Ascending aorta (tissue), 2 donors: ENCODE data around the gene MYH13. TPM values are rescaled to one million over a fixed set of nuclear protein-coding genes. Genes with fewer than 3 reads are reported as not detected.

Experiments used
- DNase-seq, 2 donors: peaks; one replicate each; pipeline ENCODE4 v3.0.0-alpha.2; 2019; ENCODE audit warnings: low spot score in 2 of 2
- H3K27ac ChIP-seq, 2 donors: fragments of 200-600 bp; sonication (generic); one replicate each; pipeline ENCODE4 v1.5.1; 2016 to 2017; ENCODE audit warnings: mild to moderate bottlenecking in 1 of 2
- H3K27me3 ChIP-seq: fragments of 200-600 bp; sonication (generic); one replicate; pipeline ENCODE4 v1.5.1; 2017
- H3K36me3 ChIP-seq, 2 donors: fragments of 200-600 bp; sonication (generic); one replicate each; pipeline ENCODE4 v1.5.1; 2016
- H3K4me1 ChIP-seq, 2 donors: fragments of 200-600 bp; sonication (generic); one replicate each; pipeline ENCODE4 v1.5.1; 2016 to 2017; ENCODE audit warnings: mild to moderate bottlenecking in 1 of 2
- H3K4me3 ChIP-seq, 2 donors: fragments of 200-600 bp; sonication (generic); one replicate each; pipeline ENCODE4 v1.5.1; 2016 to 2017; ENCODE audit warnings: mild to moderate bottlenecking in 1 of 2
- H3K9me3 ChIP-seq, 2 donors: fragments of 200-600 bp; sonication (generic); one replicate each; pipeline ENCODE4 v1.5.1; 2016
- CTCF ChIP-seq, 3 experiments: fragments of 200-600 bp in 2 of 3; fragments of 450-650 bp in 1 of 3; sonication (generic) in 2 of 3; IDR thresholded peaks; one replicate each; pipeline ENCODE4 v1.5.1; 2016 to 2019; ENCODE audit warnings: antibody characterized with exemption in 3 of 3, mild to moderate bottlenecking in 1 of 3, moderate library complexity in 1 of 3
- intact Hi-C: fragments of 100-400 bp; cut with DNase I; formaldehyde crosslinking; loops from one replicate; pipeline ENCODE4 v1.15.1; 2023
- total RNA-seq: library from RNA; depleted of rRNA; stranded (reverse); fragments of >200 nt; gene quantifications from one replicate; pipeline ENCODE4 v1.1.0, GENCODE V29; 2016

Gene MYH13
- total RNA-seq, 1 donor from 2014 or later: not detected

GRCh38 chr17:10313037-10313672 is 59.7 kb downstream of the MYH13 start:
- no peaks in the 10 kb centered on the region for H3K36me3 ChIP-seq
- H3K4me3 ChIP-seq: no peak overlapping the region
- no peak for TF ChIP-seq CTCF (IDR thresholded peaks at IDR 0.05)
- no peaks in the 10 kb centered on the region for H3K9me3 ChIP-seq
- no peak overlapping the region for H3K27ac ChIP-seq
- intact Hi-C loops: no loop called here
- H3K27me3 ChIP-seq: no peaks in the 10 kb centered on the region
- DNase-seq: no peak
- H3K4me1 ChIP-seq: no peaks in the 10 kb centered on the region

- Histone ChIP-seq H3K27me3 (no peaks in the 10 kb centered on the region), H3K4me3 (no peak overlapping the region), H3K9me3 (no peaks in the 10 kb centered on the region), H3K27ac (no peak overlapping the region), H3K4me1 (no peaks in the 10 kb centered on the region), H3K36me3 (no peaks in the 10 kb centered on the region)
- intact Hi-C loops: no loop called here
- no peak for TF ChIP-seq CTCF (IDR thresholded peaks at IDR 0.05)
- no peak for DNase-seq
These were observed 61.7 kb downstream of the MYH13 start for GRCh38 chr17:10311131-10311530.

DNA sequence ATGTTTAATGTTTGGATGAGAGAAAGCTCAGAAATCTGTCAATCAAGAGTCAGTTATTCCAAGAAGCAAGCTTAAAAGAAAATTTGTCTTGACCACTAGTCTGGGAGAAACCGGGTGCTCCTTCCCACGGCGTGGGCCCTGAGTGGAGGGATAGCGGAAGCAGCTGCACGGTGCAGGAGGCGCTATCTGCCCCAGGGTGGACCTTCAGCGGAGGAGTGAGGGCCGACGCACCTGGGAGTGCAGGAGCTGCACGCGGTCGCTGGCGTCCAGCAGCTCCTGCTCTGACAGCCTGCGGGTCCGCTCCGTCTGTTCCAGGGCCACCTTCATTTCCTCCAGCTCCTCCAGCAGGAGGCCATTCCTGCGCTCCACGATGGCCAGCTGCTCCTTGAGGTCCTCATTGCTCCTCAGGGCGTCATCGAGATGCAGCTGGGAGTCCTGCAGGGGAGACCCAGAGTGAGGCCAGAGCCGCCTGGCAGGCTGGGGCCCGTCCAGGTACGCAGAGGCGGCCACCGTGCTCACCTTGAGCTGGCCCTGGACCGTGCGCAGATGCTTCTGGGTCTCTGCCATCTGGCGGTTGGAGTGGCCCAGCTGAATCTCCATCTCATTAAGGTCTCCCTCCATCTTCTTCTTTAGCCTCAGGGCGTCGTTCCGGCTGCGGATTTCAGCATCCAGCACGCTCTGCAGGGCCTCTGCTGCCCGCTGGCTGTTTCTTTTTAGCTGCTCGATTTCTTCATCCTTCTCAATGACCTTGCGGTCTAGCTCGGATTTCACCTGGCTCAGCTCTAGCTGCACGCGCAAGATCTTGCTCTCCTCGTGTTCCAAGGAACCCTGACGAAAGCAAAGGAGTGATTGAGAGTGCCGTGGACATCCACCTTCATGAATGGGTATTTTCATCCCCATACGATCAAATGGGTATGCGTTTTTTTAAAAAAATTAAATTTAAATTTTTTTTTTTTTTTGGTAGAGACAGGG is 63.5 kb downstream of the MYH13 start:
- no peak for TF ChIP-seq CTCF (IDR thresholded peaks at IDR 0.05)
- Histone ChIP-seq H3K27me3 (no peaks in the 10 kb centered on the region), H3K9me3 (no peaks in the 10 kb centered on the region), H3K4me3 (no peak overlapping the region), H3K4me1 (no peaks in the 10 kb centered on the region), H3K27ac (no peak overlapping the region), H3K36me3 (no peaks in the 10 kb centered on the region)
- DNase-seq: no peak
- intact Hi-C loops: no loop called here

DNA sequence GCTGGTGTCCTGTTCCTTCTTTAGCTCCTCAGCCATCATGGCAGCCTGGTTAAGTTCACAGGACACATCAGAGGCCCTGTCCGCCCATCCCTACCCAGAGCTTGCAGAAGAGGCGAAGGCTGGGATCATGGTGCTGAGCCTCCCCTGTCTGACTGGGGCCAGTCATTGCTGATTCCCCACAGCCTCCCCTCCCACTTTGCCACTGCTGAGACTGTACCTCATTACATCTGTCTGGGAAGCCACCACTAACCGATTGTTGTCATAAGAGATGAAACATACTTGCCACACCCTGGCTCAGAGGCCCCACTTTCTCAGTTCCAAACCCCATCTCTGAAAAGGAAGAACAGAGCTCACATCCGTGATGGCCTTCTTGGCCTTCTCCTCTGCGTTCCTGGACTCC is 66.2 kb downstream of the MYH13 start:
- H3K9me3 ChIP-seq: no peaks in the 10 kb centered on the region
- no peaks in the 10 kb centered on the region for H3K4me1 ChIP-seq
- no peak overlapping the region for H3K27ac ChIP-seq
- no peaks in the 10 kb centered on the region for H3K36me3 ChIP-seq
- intact Hi-C loops: no loop called here
- no peaks in the 10 kb centered on the region for H3K27me3 ChIP-seq
- no peak overlapping the region for H3K4me3 ChIP-seq
- no peak for TF ChIP-seq CTCF (IDR thresholded peaks at IDR 0.05)
- no peak for DNase-seq

- TF ChIP-seq CTCF (IDR thresholded peaks at IDR 0.05): no peak
- H3K27ac ChIP-seq: no peak overlapping the region
- no peaks in the 10 kb centered on the region for H3K27me3 ChIP-seq
- no peaks in the 10 kb centered on the region for H3K9me3 ChIP-seq
- H3K4me1 ChIP-seq: no peaks in the 10 kb centered on the region
- intact Hi-C loops: no loop called here
- no peak for DNase-seq
- H3K36me3 ChIP-seq: no peaks in the 10 kb centered on the region
- H3K4me3 ChIP-seq: no peak overlapping the region
These were observed 67.4 kb downstream of the MYH13 start for GRCh38 chr17:10305398-10305797.
